Activated naive CD8-positive, alpha-beta T cell treated with anti-CD3 and anti-CD28 coated beads for 36 hours (primary cell): Measurements from ENCODE around the gene LMTK3. TPM values are rescaled to one million over a fixed set of nuclear protein-coding genes. Genes with fewer than 3 reads are reported as not detected.
"Not testable (repeated sequence)": the region's sequence is repeated elsewhere in the genome, so short reads cannot be mapped to it uniquely, and the experiment has no call there.

Experiments
- DNase-seq: peaks from one replicate; pipeline ENCODE4 v3.0.0; 2021
- H3K27ac Mint-ChIP-seq: one replicate; pipeline ENCODE4 v1.8.0; 2022; ENCODE audit warnings: mild to moderate bottlenecking, moderate library complexity, mixed read lengths
- H3K27me3 Mint-ChIP-seq: one replicate; pipeline ENCODE4 v1.8.0; 2022; ENCODE audit warnings: mild to moderate bottlenecking, mixed read lengths
- H3K36me3 Mint-ChIP-seq: one replicate; pipeline ENCODE4 v1.8.0; 2021; ENCODE audit warnings: mild to moderate bottlenecking, mixed read lengths
- H3K4me1 Mint-ChIP-seq: one replicate; pipeline ENCODE4 v1.8.0; 2021; ENCODE audit warnings: mixed read lengths
- H3K4me3 Mint-ChIP-seq: one replicate; pipeline ENCODE4 v1.8.0; 2022; ENCODE audit warnings: mild to moderate bottlenecking, moderate library complexity, mixed read lengths
- H3K9me3 Mint-ChIP-seq: one replicate; pipeline ENCODE4 v1.8.0; 2022; ENCODE audit warnings: mixed read lengths
- total RNA-seq, 2 experiments: library from RNA; stranded (reverse); gene quantifications; one replicate each; pipeline ENCODE4 v1.2.3, GENCODE V29; 2021

The LMTK3 gene
- total RNA-seq, 2 experiments from 2014 or later = 2.2 to 2.8 TPM

DNA sequence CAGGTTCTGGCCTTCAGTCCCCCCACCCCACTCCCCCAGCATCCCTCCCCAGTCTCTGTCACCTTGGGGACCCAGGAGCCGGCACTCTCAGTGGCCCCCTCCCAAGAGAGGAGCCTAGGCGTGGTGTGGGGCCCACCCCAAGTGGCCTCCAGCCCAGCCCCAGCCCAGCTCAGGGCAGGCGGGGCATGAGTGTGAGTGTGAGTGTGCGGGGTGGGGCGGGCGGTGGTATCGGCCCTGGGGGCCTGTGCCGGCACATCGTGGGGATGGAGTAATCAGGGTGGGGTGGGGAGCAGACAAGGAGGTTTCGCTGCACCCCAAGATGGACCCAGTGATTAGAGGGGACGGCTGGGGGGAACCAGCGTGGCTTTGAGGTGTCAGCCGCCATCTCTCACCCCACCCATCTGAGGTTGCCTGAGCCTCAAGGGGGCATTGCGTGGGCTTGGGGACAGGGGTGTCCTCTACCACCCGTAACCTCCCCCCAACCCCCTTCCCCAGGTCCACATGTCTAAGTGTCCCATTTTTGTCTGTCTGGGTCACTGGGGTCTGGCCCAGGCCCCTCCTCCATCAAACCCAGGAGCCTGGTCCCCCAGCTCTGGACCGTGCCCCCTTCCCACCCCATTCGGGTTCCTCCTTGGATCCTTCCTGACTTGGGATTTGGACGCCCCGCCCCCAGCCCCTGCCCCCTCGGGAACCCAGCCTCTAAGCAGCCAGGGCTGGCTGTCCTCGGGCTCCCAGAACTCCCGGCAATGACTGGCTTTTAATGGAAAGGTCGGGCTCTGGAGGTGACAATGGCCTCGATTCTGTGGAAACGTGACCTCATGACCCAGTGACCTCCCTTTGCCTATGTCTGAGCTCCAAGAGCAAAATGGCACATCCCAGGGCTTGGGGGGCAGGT is 33.5 kb upstream of the LMTK3 start:
- DNase-seq = no peak
- H3K4me1 Mint-ChIP-seq = no peaks in the 10 kb centered on the region
- H3K27ac Mint-ChIP-seq = no peak overlapping the region
- H3K9me3 Mint-ChIP-seq = no peaks in the 10 kb centered on the region
- no peaks in the 10 kb centered on the region for H3K27me3 Mint-ChIP-seq
- no peaks in the 10 kb centered on the region for H3K36me3 Mint-ChIP-seq
- H3K4me3 Mint-ChIP-seq = no peak overlapping the region

DNA sequence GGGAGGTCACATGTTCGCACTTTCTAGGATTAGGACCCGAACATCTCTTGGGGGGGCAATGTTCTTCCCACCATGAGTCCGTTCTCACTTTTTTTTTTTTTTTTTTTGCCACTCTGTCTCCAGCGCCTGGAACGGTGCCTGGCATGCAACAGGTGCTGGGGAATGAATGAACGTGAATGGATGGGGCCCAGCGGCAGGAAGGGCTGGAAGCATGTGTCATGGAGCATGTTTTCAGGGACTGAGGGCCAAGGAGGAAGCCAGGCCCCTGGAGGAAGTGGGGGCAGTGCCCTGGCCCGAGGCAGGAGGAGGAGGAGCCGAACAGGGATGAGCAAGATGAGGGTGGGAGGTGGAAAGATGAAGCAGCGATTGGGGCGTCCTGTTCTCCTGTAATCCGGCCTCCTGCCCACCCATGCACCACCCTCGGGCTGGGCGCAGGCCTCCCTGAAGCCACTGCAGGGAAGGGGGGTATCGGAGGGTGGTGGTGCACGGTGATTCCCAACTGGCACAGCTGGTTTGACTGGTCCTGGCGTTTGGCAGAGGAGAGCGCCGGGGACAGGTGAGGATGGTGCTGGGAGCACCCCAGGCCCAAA is 31.6 kb upstream of the LMTK3 start:
- Mint-ChIP-seq H3K27me3 (no peaks in the 10 kb centered on the region), H3K4me3 (no peak overlapping the region), H3K36me3 (no peaks in the 10 kb centered on the region), H3K9me3 (no peaks in the 10 kb centered on the region), H3K4me1 (no peaks in the 10 kb centered on the region), H3K27ac (no peak overlapping the region)
- no peak for DNase-seq

DNA sequence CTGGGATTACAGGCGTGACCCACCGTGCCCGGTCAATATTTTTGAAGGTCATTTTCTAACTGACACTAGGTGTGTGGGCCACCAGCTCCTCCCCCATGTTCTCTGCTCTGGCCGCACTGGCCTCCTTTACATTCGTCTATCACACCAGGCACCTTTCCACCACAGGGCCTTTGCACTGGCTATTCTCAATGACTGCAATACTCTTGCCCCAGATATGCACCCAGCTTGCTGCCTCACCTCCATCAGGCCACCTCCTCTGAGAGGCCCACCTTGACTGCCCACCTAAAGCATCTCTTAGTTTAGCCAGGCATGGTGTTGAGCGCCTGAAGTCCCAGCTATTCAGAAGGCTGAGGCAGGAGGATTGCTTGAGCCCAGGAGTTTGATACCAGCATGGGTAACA is 30.2 kb upstream of the LMTK3 start:
- H3K36me3 Mint-ChIP-seq = no peaks in the 10 kb centered on the region
- H3K27ac Mint-ChIP-seq = no peak overlapping the region
- no peaks in the 10 kb centered on the region for H3K9me3 Mint-ChIP-seq
- no peaks in the 10 kb centered on the region for H3K4me1 Mint-ChIP-seq
- H3K4me3 Mint-ChIP-seq = no peak overlapping the region
- DNase-seq = no peak
- H3K27me3 Mint-ChIP-seq = no peaks in the 10 kb centered on the region

DNA sequence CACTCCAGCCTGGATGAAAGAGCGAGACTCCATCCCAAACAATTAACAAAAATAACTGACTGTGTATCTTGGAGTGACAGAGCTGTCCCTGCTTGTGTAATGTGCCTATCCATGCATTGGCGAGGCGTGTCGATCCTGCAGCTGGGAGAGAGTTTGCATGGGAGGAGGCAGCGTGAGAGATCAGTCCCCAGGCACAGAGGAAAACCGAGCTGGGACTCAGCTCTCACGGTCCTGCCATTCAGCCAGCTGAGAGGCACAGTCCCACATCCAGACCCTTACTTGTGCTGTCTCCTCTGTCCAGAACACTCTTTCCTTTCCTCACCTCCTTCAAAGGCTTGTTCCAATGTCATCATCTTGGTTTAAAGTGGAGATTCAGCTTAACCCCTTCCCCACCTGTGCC is 28.5 kb upstream of the LMTK3 start:
- no peak for DNase-seq
- H3K4me1 Mint-ChIP-seq = no peaks in the 10 kb centered on the region
- H3K27me3 Mint-ChIP-seq = no peaks in the 10 kb centered on the region
- H3K4me3 Mint-ChIP-seq = no peak overlapping the region
- no peak overlapping the region for H3K27ac Mint-ChIP-seq
- no peaks in the 10 kb centered on the region for H3K36me3 Mint-ChIP-seq
- H3K9me3 Mint-ChIP-seq = no peaks in the 10 kb centered on the region

DNA sequence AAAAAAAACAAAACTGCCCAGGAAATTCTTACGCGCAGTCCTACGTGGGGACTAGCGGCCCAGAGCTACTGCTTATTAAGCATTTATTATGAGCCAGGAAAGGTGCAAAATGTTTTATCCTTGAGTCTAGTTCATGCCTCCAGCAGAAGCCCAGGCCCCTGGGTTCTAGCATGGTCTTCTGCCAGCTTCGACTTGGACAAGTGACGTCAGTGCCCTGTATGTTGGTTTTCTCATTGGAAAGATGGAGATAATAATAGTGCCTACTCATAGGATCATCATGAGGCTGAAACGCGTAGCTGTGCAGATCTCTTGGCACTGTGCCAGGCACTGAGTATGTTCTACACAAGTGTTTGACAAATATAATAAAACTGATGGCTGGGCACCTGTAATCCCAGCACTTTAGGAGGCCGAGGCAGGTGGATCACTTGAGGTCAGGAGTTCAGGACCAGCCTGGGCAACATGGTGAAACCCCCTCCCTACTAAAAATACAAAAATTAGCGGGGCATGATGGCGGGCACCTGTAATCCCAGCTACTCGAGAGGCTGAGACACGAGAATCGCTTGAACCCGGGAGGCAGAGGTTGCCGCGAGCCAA is 28.0 kb upstream of the LMTK3 start:
- Mint-ChIP-seq H3K4me3 (no peak overlapping the region), H3K27ac (no peak overlapping the region), H3K27me3 (no peaks in the 10 kb centered on the region), H3K4me1 (no peaks in the 10 kb centered on the region), H3K36me3 (no peaks in the 10 kb centered on the region), H3K9me3 (no peaks in the 10 kb centered on the region)
- DNase-seq = no peak

DNA sequence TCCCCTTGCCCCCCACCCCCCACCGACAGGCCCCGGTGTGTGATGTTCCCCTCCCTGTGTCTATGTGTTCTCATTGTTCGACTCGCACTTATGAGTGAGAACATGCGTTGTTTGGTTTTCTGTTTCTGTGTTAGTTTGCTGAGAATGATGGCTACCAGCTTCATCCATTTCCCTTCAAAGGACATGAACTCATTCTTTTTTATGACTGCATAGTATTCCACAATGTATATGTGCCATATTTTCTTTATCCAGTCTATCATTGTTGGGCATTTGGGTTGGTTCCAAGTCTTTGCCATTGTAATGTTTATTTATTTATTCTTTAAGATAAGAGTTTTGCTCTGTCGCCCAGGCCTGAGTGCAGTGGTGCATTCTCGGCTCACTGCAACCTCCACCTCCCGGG is 26.4 kb upstream of the LMTK3 start:
- not testable (repeated sequence) for H3K9me3 Mint-ChIP-seq, H3K4me3 Mint-ChIP-seq, H3K27ac Mint-ChIP-seq, H3K36me3 Mint-ChIP-seq, H3K27me3 Mint-ChIP-seq, DNase-seq, H3K4me1 Mint-ChIP-seq

DNA sequence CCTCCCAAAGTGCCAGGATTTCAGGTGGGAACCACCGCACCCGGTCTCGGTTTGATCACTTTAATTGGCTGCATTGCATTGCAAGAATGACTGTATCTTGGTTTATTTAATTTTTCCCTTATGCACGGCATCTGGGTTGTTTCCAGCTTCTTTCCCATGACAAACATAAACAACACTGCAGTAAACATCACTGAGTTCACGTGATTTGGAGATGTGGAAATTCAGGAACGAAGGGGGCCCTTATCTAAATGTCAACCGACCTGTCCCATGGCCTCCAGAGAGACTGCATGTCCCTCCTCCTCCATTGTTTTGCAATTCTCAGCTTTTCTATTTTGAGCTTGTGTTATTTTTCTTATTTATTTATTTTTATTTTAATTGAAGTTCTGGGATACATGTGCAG is 25.9 kb upstream of the LMTK3 start:
- H3K36me3 Mint-ChIP-seq = no peaks in the 10 kb centered on the region
- H3K4me1 Mint-ChIP-seq = no peaks in the 10 kb centered on the region
- no peak for DNase-seq
- no peak overlapping the region for H3K27ac Mint-ChIP-seq
- H3K4me3 Mint-ChIP-seq = no peak overlapping the region
- no peaks in the 10 kb centered on the region for H3K27me3 Mint-ChIP-seq
- H3K9me3 Mint-ChIP-seq = no peaks in the 10 kb centered on the region

DNA sequence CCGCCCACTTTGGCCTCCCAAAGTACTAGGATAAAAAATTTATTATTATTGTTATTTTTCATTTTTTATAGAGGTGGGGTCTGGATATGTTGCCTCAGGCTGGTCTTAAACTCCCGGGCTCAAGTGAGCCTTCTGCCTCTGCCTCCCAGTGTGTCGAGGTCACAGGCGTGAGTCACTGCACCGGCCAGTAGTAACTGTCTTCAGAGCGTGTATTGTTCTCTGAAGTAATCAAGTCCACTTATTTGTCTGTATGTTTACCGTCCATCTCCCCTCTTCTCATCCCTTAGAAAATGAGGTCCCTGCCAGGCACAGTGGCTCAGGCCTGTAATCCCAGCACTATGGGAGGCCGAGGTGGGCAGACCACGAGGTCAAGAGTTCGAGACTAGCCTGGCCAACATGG is 22.1 kb upstream of the LMTK3 start:
- peaks cover 3% of the 10 kb centered on the region for H3K9me3 Mint-ChIP-seq
- H3K27me3 Mint-ChIP-seq = no peaks in the 10 kb centered on the region
- H3K4me1 Mint-ChIP-seq = no peaks in the 10 kb centered on the region
- no peak overlapping the region for H3K4me3 Mint-ChIP-seq
- H3K36me3 Mint-ChIP-seq = no peaks in the 10 kb centered on the region
- no peak for DNase-seq
- no peak overlapping the region for H3K27ac Mint-ChIP-seq

DNA sequence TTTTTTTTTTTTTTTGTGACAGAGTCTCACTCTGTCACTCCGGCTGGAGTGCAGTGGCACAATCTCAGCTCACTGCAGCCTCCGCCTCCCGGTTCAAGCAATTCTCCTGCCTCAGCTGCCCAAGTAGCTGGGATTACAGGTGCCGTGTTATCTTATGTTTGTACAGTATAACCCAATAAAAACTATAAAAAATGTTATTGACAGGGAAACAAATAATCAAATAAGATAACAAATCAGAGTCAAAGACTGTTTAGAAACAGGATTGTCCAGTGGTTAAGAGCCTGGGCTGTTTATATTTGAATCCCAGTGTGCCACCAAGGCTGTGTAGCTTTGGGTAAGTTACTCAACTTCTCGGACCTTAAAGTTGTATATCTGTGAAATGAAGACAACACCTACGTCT is 19.1 kb upstream of the LMTK3 start:
- Mint-ChIP-seq H3K4me1 (no peaks in the 10 kb centered on the region), H3K4me3 (no peak overlapping the region), H3K27ac (no peak overlapping the region), H3K36me3 (peaks cover 4% of the 10 kb centered on the region), H3K27me3 (no peaks in the 10 kb centered on the region), H3K9me3 (peaks cover 17% of the 10 kb centered on the region)
- no peak for DNase-seq

DNA sequence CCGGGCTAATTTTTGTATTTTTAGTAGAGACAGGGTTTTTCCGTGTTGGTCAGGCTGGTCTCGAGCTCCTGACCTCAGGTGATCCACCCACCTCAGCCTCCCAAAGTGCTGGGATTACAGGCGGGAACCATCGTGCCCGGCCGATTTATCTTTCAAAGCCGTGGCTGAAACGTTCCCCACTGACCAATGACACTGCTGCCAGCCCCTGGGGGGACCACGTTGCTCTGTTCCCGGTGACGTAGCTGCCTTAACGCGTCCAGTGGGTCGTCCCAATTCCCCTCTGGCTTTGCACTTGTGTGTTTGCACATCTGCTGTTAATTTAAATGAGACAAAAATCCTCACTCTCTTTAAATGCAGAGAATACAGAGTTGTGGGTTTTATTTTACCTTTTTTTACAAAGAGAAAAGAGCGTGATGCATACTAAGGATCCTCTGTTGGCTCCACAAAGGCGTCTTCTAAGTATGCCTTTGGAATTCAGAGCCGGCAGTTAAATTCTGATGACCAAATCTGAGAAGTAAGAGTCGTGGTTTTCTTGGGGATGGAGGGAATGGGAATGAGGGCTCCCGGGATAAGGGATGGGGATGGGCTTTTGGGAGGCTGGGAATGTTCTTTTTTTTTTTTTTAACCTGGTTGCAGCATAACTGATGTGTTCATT is 18.6 kb upstream of the LMTK3 start:
- no peaks in the 10 kb centered on the region for H3K27me3 Mint-ChIP-seq
- DNase-seq = no peak
- H3K4me3 Mint-ChIP-seq = no peak overlapping the region
- H3K27ac Mint-ChIP-seq = no peak overlapping the region
- H3K4me1 Mint-ChIP-seq = no peaks in the 10 kb centered on the region
- H3K36me3 Mint-ChIP-seq = peaks cover 4% of the 10 kb centered on the region
- peaks cover 17% of the 10 kb centered on the region for H3K9me3 Mint-ChIP-seq

DNA sequence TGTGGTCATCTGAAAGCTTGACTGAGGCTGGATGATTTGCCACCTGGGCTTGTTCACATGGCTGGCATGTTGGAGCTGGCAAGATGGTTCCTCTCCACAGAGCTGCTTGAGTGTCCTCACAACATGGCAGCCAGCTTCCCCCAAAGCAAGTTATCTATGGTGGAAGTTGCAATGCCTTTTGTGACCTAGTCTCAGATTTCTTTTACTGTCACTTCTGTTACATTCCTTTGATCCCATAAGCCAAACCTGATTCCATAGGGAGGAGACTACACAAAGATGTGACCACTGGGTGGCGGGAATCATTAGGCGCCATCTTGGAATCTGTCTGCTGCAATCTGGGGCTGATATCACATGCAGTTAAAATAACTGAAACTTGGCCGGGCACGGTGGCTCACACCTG is 17.5 kb upstream of the LMTK3 start:
- H3K36me3 Mint-ChIP-seq = peaks cover 4% of the 10 kb centered on the region
- peaks cover 20% of the 10 kb centered on the region for H3K9me3 Mint-ChIP-seq
- H3K27me3 Mint-ChIP-seq = no peaks in the 10 kb centered on the region
- no peak overlapping the region for H3K27ac Mint-ChIP-seq
- no peaks in the 10 kb centered on the region for H3K4me1 Mint-ChIP-seq
- H3K4me3 Mint-ChIP-seq = no peak overlapping the region
- no peak for DNase-seq

DNA sequence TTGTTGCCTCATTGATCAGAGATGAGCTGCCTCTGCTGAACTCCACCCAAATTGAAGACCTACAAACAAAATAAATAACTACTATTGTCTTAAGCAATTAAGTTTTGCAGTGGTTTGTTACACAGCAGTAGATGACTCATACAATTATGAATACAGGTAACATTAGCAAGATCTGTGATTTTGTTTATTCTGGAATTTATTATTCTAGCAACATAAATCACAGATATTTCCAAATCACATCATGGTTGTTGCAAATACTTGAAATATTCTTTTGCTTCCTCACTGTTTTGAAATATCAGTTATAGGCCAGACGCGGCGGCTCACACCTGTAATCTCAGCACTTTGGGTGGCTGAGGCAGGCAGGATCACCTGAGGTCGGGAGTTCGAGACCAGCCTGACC is 13.1 kb upstream of the LMTK3 start:
- Mint-ChIP-seq H3K4me3 (no peak overlapping the region), H3K36me3 (peaks cover 4% of the 10 kb centered on the region), H3K27me3 (no peaks in the 10 kb centered on the region), H3K9me3 (peaks cover 23% of the 10 kb centered on the region), H3K4me1 (no peaks in the 10 kb centered on the region), H3K27ac (no peak overlapping the region)
- DNase-seq = no peak

DNA sequence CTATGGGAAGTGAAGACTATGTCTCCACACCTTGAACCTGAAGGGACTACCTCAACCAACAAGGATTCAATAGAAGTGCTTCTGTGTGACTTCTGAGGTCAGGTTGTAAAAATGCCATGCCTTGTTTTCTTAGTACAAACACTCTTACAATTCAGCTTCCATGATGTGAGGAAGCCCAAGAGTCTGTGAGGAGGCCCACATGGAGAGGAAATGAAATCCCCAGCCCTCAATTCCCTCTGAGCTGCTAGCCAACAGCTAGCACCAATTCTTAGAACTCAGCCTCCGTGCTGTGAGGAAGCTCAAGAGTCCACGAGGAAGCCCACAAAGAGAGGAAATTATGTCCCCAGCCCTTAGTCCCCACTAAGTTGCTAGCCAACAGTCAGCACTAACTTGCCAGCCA is 12.6 kb upstream of the LMTK3 start:
- no peak overlapping the region for H3K4me3 Mint-ChIP-seq
- no peak overlapping the region for H3K27ac Mint-ChIP-seq
- peaks cover 23% of the 10 kb centered on the region for H3K9me3 Mint-ChIP-seq
- DNase-seq = no peak
- H3K36me3 Mint-ChIP-seq = peaks cover 4% of the 10 kb centered on the region
- H3K4me1 Mint-ChIP-seq = no peaks in the 10 kb centered on the region
- no peaks in the 10 kb centered on the region for H3K27me3 Mint-ChIP-seq

DNA sequence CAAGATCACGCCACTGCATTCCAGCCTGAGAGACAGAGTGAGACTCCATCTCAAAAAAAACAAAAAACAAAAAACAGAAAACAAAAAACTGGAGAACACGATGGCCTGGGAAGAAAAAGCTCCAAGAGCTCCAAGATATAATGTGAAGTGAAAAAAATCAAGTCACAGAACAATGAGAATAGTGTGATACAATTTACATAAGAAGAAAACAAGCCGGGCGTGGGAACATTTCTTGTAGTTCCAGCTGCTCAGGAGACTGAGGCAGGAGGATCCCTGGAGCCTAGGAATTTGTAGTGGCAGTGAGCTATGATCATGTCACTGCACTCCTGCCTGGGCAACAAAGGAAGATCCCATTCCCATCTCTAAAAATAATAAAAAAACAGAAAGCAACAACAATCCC is 8.5 kb upstream of the LMTK3 start:
- Mint-ChIP-seq H3K27ac (no peak overlapping the region), H3K4me3 (no peak overlapping the region), H3K27me3 (no peaks in the 10 kb centered on the region), H3K36me3 (no peaks in the 10 kb centered on the region), H3K9me3 (peaks cover 5% of the 10 kb centered on the region), H3K4me1 (no peaks in the 10 kb centered on the region)
- no peak for DNase-seq

DNA sequence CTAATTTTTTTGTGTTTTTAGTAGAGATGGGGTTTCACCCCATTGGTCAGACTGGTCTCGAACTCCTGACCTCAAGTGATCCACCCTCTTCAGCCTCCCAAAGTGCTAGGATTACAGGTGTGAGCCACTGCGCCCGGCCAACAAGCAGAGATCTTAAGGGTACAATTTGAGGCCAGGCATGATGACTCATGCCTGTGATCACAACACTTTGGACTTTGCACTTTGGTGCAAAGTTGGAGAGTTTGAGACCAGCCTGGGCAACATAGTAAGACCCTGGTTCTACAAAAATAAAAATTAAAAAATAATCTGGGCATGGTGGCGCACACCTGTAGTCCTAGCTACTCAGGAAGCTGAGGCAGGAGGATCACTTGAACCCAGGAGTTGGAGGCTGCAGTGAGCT is 7.8 kb upstream of the LMTK3 start:
- not testable (repeated sequence) for H3K4me3 Mint-ChIP-seq, H3K9me3 Mint-ChIP-seq, H3K4me1 Mint-ChIP-seq, H3K27me3 Mint-ChIP-seq, H3K27ac Mint-ChIP-seq, H3K36me3 Mint-ChIP-seq, DNase-seq
